Neural crest cell (in vitro differentiated cells): ENCODE results near the gene GGT6. TPM values are rescaled to one million over a fixed set of nuclear protein-coding genes. Genes with fewer than 3 reads are reported as not detected.

Experiments
- DNase-seq: peaks from one replicate; pipeline ENCODE4 v3.0.0; 2021; ENCODE audit warnings: low read depth, mixed read lengths, low spot score
- H3K27ac Mint-ChIP-seq: one replicate; pipeline ENCODE4 v1.8.0; 2021; ENCODE audit warnings: mild to moderate bottlenecking, mixed read lengths; ENCODE audit not compliant: unreplicated experiment
- H3K27me3 Mint-ChIP-seq: 2 replicates; pipeline ENCODE4 v1.8.0; 2021; ENCODE audit warnings: low read depth, mild to moderate bottlenecking, mixed read lengths
- H3K36me3 Mint-ChIP-seq: 2 replicates; pipeline ENCODE4 v1.8.0; 2021; ENCODE audit warnings: low read depth, mild to moderate bottlenecking, mixed read lengths
- H3K4me1 Mint-ChIP-seq: 2 replicates; pipeline ENCODE4 v1.8.0; 2021; ENCODE audit warnings: mixed read lengths
- H3K4me3 Mint-ChIP-seq: one replicate; pipeline ENCODE4 v1.8.0; 2021; ENCODE audit warnings: mild to moderate bottlenecking, mixed read lengths
- H3K9me3 Mint-ChIP-seq: 2 replicates; pipeline ENCODE4 v1.8.0; 2021; ENCODE audit warnings: mixed read lengths
- CTCF ChIP-seq: fragments of 200-600 bp; sonication (generic); conservative IDR thresholded peaks from 2 replicates; pipeline ENCODE4 v1.5.0; 2021; ENCODE audit warnings: antibody characterized with exemption, mild to moderate bottlenecking
- total RNA-seq: library from RNA; stranded (reverse); gene quantifications from 2 replicates; pipeline ENCODE4 v1.2.1, GENCODE V29; 2021

The GGT6 gene
- total RNA-seq, 1 donor from 2014 or later: not detected

GRCh38 chr17:4548721-4549531, 11.5 kb downstream of the GGT6 start:
- Mint-ChIP-seq H3K36me3 (peaks cover 3% of the 10 kb centered on the region), H3K27me3 (no peaks in the 10 kb centered on the region), H3K27ac (no peak overlapping the region), H3K9me3 (no peaks in the 10 kb centered on the region), H3K4me1 (no peaks in the 10 kb centered on the region), H3K4me3 (no peak overlapping the region)
- no peak for DNase-seq
- TF ChIP-seq CTCF: no peak

GRCh38 chr17:4548061-4548461, 12.3 kb downstream of the GGT6 start:
- H3K36me3 Mint-ChIP-seq: peaks cover 3% of the 10 kb centered on the region
- no peak overlapping the region for H3K4me3 Mint-ChIP-seq
- no peaks in the 10 kb centered on the region for H3K9me3 Mint-ChIP-seq
- no peak for DNase-seq
- H3K27me3 Mint-ChIP-seq: no peaks in the 10 kb centered on the region
- no peak for TF ChIP-seq CTCF
- H3K27ac Mint-ChIP-seq: no peak overlapping the region
- no peaks in the 10 kb centered on the region for H3K4me1 Mint-ChIP-seq

GRCh38 chr17:4547118-4547906, 13.1 kb downstream of the GGT6 start:
- DNase-seq: no peak
- Mint-ChIP-seq H3K4me1 (no peaks in the 10 kb centered on the region), H3K4me3 (no peak overlapping the region), H3K9me3 (no peaks in the 10 kb centered on the region), H3K27ac (no peak overlapping the region), H3K36me3 (peaks cover 3% of the 10 kb centered on the region), H3K27me3 (no peaks in the 10 kb centered on the region)
- TF ChIP-seq CTCF: no peak

DNA sequence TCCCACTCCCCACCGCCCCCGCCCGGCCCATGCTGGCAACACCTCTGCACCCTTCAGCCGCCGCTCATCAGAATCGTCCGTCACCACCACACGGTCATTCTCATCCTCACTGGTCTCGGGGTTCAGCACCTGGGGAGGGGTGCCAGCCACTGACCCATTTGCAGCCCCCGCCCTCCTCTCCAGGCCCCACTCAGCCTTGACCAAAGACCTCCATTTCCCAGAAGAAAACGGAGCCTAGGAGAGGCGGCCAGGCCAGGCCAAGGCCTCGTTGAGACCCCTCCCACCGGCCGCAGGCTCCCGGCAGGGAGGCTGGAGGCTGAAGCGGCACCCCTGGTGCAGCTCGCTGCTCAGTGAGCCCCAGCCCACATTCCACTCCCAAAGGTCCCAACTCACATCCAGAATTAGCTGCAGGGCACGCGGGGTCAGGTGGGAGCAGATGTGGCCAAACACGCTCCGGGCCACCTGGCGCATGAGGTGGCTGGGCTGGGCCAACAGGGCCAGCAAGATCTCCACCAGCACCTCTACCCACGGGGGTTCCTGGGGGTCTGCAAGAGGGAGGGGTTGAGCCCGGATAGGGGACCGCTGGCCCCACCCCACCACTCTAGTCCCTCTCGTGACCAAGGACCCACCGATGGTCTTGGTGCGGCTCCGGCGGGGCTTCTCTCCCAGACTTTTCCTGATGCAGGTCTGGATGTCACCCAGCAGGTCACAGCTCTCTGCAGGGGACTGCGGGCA, 15.0 kb downstream of the GGT6 start:
- no peak overlapping the region for H3K4me3 Mint-ChIP-seq
- no peaks in the 10 kb centered on the region for H3K36me3 Mint-ChIP-seq
- H3K27me3 Mint-ChIP-seq: no peaks in the 10 kb centered on the region
- no peak for TF ChIP-seq CTCF
- no peaks in the 10 kb centered on the region for H3K9me3 Mint-ChIP-seq
- no peaks in the 10 kb centered on the region for H3K4me1 Mint-ChIP-seq
- no peak overlapping the region for H3K27ac Mint-ChIP-seq
- DNase-seq: no peak

GRCh38 chr17:4544951-4545216, 15.5 kb downstream of the GGT6 start:
- TF ChIP-seq CTCF: no peak
- no peak for DNase-seq
- no peak overlapping the region for H3K4me3 Mint-ChIP-seq
- H3K27ac Mint-ChIP-seq: no peak overlapping the region
- H3K27me3 Mint-ChIP-seq: no peaks in the 10 kb centered on the region
- no peaks in the 10 kb centered on the region for H3K36me3 Mint-ChIP-seq
- H3K4me1 Mint-ChIP-seq: no peaks in the 10 kb centered on the region
- H3K9me3 Mint-ChIP-seq: no peaks in the 10 kb centered on the region
